GM19025 (cell line): ENCODE results near the gene MMP10.
"Not testable (repeated sequence)": the region's sequence is repeated elsewhere in the genome, so short reads cannot be mapped to it uniquely, and the experiment has no call there.

Source experiments
- ATAC-seq: cut with Tn5 transposase; IDR thresholded peaks from one replicate; pipeline ENCODE4 v1.9.1; 2021; ENCODE audit warnings: mild to moderate bottlenecking, low read depth, moderate library complexity; ENCODE audit not compliant: unreplicated experiment

Gene MMP10

GRCh38 chr11:102730944-102731343 is 49.5 kb downstream of the MMP10 start:
- ATAC-seq = not testable (repeated sequence)

GRCh38 chr11:102729849-102730815 is 50.3 kb downstream of the MMP10 start:
- no peak for ATAC-seq

GRCh38 chr11:102727890-102728289 is 52.5 kb downstream of the MMP10 start:
- ATAC-seq = no peak

GRCh38 chr11:102724904-102725500 is 55.4 kb downstream of the MMP10 start, which contains the start of gene MMP8:
MMP8 (minus strand) TSS chr11:102724954; CDS start chr11:102724855, 99 bp downstream.
- ATAC-seq = no peak

GRCh38 chr11:102722821-102723220 is 57.6 kb downstream of the MMP10 start:
- no peak for ATAC-seq
